Adipose tissue (tissue), 3 donors: ENCODE data around the gene CDCP1. TPM values are rescaled to one million over a fixed set of nuclear protein-coding genes. Genes with fewer than 3 reads are reported as not detected.
"Not testable (repeated sequence)": the region's sequence is repeated elsewhere in the genome, so short reads cannot be mapped to it uniquely, and the experiment has no call there.

ENCODE experiments used
- H3K27ac ChIP-seq: one replicate; pipeline ENCODE4 v1.5.1; 2013; ENCODE audit warnings: low read depth, low read length
- WGBS, 3 donors: extraction: QIAGEN DNeasy Blood & Tissue Kit; methylation state at CpG; one replicate each; pipeline ENCODE4 v1.1.7; 2013; 5-methylcytosine and 5-hydroxymethylcytosine counted together
- polyA plus RNA-seq, 3 donors: library from polyadenylated mRNA; stranded (reverse); fragments of 200-250 nt; gene quantifications; one replicate each; pipeline ENCODE4 v1.2.3, GENCODE V29; 2013
- donor health status: healthy with polysubstance abuse.
- donor health status: Bipolar disorder and iron deficiency.
- donor health status: healthy.

Gene CDCP1
- polyA plus RNA-seq, 3 donors = 0.34 to 4.6 (median 1.8) TPM

DNA sequence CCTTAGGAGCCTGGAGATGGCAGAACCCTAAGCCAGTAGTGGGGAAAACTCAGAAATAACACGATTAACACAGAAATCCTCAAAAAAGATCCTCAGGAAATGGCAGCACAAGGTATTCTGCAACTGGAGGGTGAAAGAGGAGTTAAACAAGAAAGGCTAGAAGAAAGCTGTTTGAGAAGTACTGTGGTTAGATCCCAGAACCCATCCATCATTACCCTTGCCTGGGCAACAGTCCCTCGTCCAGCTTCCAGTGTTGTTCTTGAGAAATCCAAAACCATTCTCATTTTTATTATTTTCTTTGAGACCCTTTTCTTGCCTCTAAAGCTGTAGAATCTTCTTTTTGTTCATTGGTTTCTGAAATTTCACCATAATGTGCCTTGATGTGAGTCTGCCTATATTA lies 2.7 kb upstream of the CDCP1 start:
- H3K27ac ChIP-seq = no peak overlapping the region
- 50 to 71% (median 63%) methylated on average over 2 of the region's 2 CpGs for WGBS, 3 donors

GRCh38 chr3:45145223-45145622 lies 955 bp downstream of the CDCP1 start:
- 3 to 12% (median 11%) methylated on average over 15 of the region's 15 CpGs for whole genome bisulfite sequencing, 3 donors
- no peak overlapping the region for H3K27ac ChIP-seq

GRCh38 chr3:45143673-45144671 lies 2.2 kb downstream of the CDCP1 start:
- WGBS, 3 donors = 69 to 87% (median 81%) methylated on average over 6 of the region's 6 CpGs
- H3K27ac ChIP-seq = no peak overlapping the region

DNA sequence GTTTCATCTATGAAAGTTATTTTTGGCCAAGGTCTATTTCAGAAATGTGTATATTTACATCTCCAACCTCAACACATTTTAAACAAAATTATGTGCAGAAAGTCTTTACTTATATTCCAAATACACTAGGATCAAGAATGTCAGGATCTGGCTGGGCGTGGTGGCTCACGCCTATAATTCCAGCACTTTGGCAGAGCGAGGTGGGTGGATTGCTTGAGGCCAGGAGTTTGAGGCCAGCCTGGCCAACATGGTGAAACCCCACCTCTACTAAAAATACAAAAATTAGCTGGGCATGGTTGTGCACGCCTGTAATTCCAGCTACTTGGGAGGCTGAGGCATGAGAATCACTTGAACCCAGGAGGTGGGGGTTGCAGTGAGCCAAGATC lies 5.4 kb downstream of the CDCP1 start:
- not testable (repeated sequence) for H3K27ac ChIP-seq
- 77 to 99% (median 84%) methylated on average over 4 of the region's 4 CpGs for WGBS, 3 donors

DNA sequence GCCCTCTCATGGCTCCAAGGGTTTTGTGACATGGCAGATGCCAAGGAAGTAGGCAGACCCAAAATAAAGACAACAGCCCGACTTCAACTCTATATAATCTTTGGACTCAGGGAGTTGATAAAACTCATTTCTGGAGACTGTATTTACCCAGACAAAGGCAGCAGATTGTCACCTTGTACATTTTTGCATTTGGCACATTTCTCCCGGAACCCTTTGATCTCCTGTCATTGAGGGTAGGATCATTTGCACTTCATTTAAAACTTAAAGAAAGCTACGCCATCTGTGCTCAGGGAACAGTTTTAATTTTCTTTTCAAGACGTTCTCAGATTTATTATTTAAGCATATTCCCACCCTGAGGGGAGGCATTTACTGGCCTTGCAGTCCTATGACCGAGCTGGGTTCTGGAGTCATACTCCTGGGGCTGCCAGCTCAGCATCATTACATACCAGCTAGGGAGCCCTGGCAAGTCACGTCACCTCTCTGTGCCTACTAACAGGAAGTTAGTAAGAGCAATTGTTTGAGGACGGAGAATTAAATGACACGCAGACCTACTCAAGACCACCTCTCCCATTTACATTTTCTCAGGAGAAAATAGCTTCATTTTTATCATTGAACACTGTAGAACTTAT lies 5.9 kb downstream of the CDCP1 start:
- WGBS, 3 donors = 62 to 69% (median 63%) methylated on average over 8 of the region's 8 CpGs
- H3K27ac ChIP-seq = no peak overlapping the region

DNA sequence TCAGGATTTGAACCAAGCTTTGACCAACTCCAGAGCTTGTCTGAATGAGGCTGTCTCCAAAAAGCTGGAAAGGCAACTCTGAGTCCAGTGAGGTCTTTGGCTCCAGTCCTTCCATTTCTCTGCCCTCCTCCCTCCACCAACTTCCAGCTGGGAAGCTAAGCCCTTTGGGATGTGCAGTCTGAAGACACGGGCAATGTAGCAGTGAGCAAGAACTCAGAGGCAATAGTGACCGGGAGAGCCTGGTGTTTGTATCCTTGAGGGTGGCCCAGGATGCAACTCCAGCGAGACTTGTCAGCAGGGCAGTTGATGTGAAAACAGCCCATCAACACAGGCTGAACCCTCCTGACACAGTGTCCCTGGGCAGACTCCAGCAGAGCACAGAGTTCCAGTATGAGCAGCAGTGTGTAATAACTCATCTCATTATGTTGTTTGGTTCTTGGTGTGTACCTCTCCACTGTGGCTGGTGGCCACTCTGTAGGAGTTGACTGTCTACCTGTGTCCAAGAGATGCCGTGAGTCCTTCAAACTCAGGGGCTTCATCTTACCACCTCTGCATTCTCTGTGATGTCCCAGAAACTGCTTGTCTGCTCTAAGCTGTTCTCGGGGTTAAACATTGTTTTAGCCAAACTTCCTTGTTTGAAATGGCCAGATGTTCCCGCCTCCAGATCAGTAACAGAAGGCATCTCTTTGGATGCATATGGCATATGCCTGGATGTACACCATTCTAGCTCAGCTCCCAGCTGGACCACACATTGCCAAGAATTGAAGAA lies 6.6 kb downstream of the CDCP1 start:
- WGBS, 3 donors = 72 to 77% (median 75%) methylated on average over 6 of the region's 6 CpGs

GRCh38 chr3:45137656-45138181 lies 8.5 kb downstream of the CDCP1 start:
- 43 to 83% (median 78%) methylated on average over 5 of the region's 5 CpGs for WGBS, 3 donors
- no peak overlapping the region for H3K27ac ChIP-seq

More for the DNA sequence above, 6.6 kb downstream of the CDCP1 start:
- no peak overlapping the region for H3K27ac ChIP-seq

- WGBS, 3 donors = 45 to 81% (median 72%) methylated on average over 1 of the region's 1 CpG
- H3K27ac ChIP-seq = no peak overlapping the region
Observed at GRCh38 chr3:45135959-45136358, 10.2 kb downstream of the CDCP1 start.

GRCh38 chr3:45134758-45135521 lies 11.2 kb downstream of the CDCP1 start:
- H3K27ac ChIP-seq = no peak overlapping the region
- 82 to 92% (median 83%) methylated on average over 5 of the region's 5 CpGs for WGBS, 3 donors

- 81 to 95% (median 84%) methylated on average over 5 of the region's 5 CpGs for WGBS, 3 donors
- H3K27ac ChIP-seq = no peak overlapping the region
Observed at GRCh38 chr3:45132568-45133211, 13.5 kb downstream of the CDCP1 start.

DNA sequence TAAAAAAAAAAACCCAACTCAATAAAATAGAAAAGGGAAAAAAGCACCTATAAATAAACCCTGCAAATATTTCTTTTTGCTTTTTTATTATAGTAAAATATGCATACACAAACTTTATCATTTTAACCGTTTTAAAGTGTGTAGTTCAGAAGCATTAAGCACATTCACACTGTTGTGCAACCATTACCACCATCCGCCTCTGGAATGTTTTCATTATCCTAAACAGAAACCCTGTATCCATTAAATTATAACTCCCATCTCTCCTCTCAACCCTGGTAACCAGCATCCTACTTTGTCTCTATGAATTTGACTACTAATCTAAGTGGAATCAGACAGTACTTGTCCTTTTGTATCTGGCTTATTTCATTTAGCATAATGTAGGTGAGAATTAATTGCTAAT lies 15.0 kb downstream of the CDCP1 start:
- WGBS, 3 donors = 83 to 93% (median 88%) methylated on average over 2 of the region's 2 CpGs
- H3K27ac ChIP-seq = no peak overlapping the region

DNA sequence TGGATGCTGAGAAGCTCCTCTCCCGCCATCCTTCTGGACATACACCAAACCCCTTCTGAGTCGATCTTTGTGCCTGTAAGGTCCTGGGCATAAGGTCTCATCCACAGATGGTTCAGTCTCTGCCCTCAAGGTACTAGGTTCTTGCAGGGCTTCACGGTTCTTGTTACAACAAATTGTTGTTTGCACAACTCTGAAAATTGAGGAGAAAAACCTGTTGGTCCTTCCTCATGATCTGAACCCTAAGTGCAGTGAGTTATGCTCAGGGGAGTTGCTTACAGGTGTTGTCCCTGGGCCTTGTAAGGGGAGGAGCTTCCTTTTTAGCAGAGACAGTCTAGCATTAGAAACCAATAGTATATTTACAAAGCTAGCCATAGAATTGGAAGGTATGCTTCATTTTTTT lies 15.7 kb downstream of the CDCP1 start:
- WGBS, 3 donors = 84 to 85% (median 85%) methylated on average over 3 of the region's 3 CpGs
- H3K27ac ChIP-seq = no peak overlapping the region

GRCh38 chr3:45128950-45129349 lies 17.2 kb downstream of the CDCP1 start:
- 83 to 87% (median 86%) methylated on average over 4 of the region's 4 CpGs for WGBS, 3 donors
- no peak overlapping the region for H3K27ac ChIP-seq

GRCh38 chr3:45127130-45127822 lies 18.9 kb downstream of the CDCP1 start:
- 75 to 94% (median 83%) methylated on average over 3 of the region's 3 CpGs for WGBS, 3 donors
- H3K27ac ChIP-seq = no peak overlapping the region

- WGBS, 3 donors = 78 to 90% (median 87%) methylated on average over 6 of the region's 6 CpGs
- no peak overlapping the region for H3K27ac ChIP-seq
Observed at GRCh38 chr3:45126730-45127129, 19.4 kb downstream of the CDCP1 start.

DNA sequence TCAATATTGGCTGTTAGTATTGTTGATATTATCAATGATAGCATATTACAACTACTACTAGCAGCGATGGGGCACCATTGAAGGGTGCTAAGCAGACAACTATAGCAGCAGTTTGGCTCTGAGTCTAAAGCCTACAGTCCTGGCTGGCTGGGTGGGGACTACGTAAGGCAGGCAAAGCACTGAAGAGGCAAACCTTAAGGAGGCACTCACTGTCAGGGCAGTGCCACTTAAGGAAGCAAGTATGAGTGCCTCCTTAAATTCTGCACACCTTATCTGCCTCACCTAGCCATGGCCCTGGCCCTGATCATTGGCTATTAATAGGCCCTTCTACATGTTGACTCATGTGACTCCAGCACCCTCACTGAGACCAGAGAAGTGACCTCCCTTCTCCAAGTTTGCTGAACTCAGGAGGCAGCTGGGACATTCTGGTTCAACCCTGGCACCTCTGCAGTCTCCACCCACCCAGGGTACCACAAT lies 20.6 kb downstream of the CDCP1 start:
- WGBS, 3 donors = 32 to 85% (median 83%) methylated on average over 2 of the region's 2 CpGs
- no peak overlapping the region for H3K27ac ChIP-seq

DNA sequence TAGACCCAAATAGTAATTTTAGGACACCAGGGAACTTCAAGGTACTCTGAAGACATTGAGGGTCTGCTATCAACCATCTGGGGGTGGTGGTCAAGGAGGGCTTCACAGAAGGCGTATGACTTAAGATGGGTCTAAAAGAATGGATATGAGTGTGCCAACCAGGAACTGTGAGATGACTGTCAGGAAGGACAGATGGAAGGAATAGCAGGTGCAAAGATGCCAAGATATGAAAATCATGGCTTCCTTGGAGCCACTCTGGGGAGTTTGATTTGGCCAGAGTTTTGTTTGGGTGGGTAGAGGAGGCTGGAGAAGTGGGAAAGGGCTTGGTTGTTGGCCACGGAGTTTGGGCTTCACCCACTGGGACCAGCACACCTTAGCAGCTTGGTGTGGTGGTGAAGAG lies 21.2 kb downstream of the CDCP1 start:
- H3K27ac ChIP-seq = no peak overlapping the region
- WGBS, 3 donors = 44 to 66% (median 46%) methylated on average over 2 of the region's 2 CpGs
